HepG2 (cell line): ENCODE measurements around the gene LTB4R. TPM values are rescaled to one million over a fixed set of nuclear protein-coding genes. Genes with fewer than 3 reads are reported as not detected.

Experiments used
- ATAC-seq: fragments of 200-7000 bp; cut with Tn5 transposase; 3 replicates; pipeline ENCODE4 v1.9.1; 2020; ENCODE audit warnings: mild to moderate bottlenecking, moderate library complexity
- BruUV-seq: library from RNA; stranded (reverse); fragments of 400-500 nt; replicated peaks from 2 replicates; lab custom pipeline; 2021; lab: Mats Ljungman, UMichigan
- CTCF ChIA-PET: fragments of 300-600 bp; formaldehyde crosslinking; extraction: SDS; loops from one replicate; lab custom pipeline; 2021; ENCODE audit warnings: low total read pairs, inconsistent platforms, low intra/inter-chr PET ratio; lab: Yijun Ruan, JAX
- POLR2A ChIA-PET: fragments of 350-600 bp; sonication (Branson Sonifier 250); formaldehyde crosslinking; loops from one replicate; lab custom pipeline; 2020; ENCODE audit warnings: antibody characterized with exemption, inconsistent platforms; lab: Yijun Ruan, JAX
- DNase-seq: peaks from one replicate; pipeline ENCODE4 v3.0.0-alpha.2; 2015; ENCODE audit warnings: low spot score
- FAIRE-seq: peaks from 3 replicates; lab custom pipeline; 2011; peaks lifted over from hg19 to GRCh38; lab: Jason Lieb, UNC
- H2AFZ ChIP-seq: one replicate; pipeline ENCODE4 v1.6.1; 2011; ENCODE audit warnings: low read length, inconsistent platforms
- H3K27ac ChIP-seq: fragments of 300-600 bp; 3 replicates; pipeline ENCODE4 v1.8.0; 2011; ENCODE audit warnings: mixed run types, mild to moderate bottlenecking, mixed read lengths, low read length, inconsistent platforms; ENCODE audit not compliant: insufficient read depth; ENCODE audit errors: extremely low read length
- H3K27me3 ChIP-seq, 2 experiments: fragments of 200-600 bp in 1 of 2; 2 replicates in 1 of 2; 3 replicates in 1 of 2; pipeline versions ENCODE4 v1.6.0 to v1.8.0; 2011; ENCODE audit warnings: low read length in 2 of 2, mild to moderate bottlenecking in 2 of 2, moderate library complexity in 2 of 2, inconsistent platforms in 1 of 2; ENCODE audit not compliant: insufficient read depth in 2 of 2, control insufficient read depth in 1 of 2
- H3K36me3 ChIP-seq, 2 experiments: fragments of 200-600 bp in 1 of 2; replicated peaks in 1 of 2; 2 replicates in 1 of 2; 3 replicates in 1 of 2; pipeline versions ENCODE4 v1.5.1 to v1.8.0; 2011; ENCODE audit warnings: low read length in 2 of 2, inconsistent platforms in 1 of 2; ENCODE audit not compliant: insufficient read depth in 2 of 2, control insufficient read depth in 1 of 2
- H3K4me1 ChIP-seq: 2 replicates; pipeline ENCODE4 v1.5.1; 2012; ENCODE audit warnings: low read length, inconsistent platforms; ENCODE audit not compliant: insufficient read depth
- H3K4me2 ChIP-seq: 2 replicates; pipeline ENCODE4 v1.6.0; 2011; ENCODE audit warnings: low read depth, low read length, inconsistent platforms
- H3K4me3 ChIP-seq, 3 experiments: fragments of 200-600 bp in 1 of 3; sonication (generic), shearing (Covaris generic) in 1 of 3; replicated peaks in 1 of 3; 2 replicates each; pipeline ENCODE4 v1.5.1; 2011 to 2016; ENCODE audit warnings: low read length in 3 of 3, inconsistent platforms in 2 of 3, low read depth in 2 of 3, mild to moderate bottlenecking in 2 of 3, control low read depth in 1 of 3, mixed read lengths in 1 of 3; ENCODE audit not compliant: insufficient read depth in 1 of 3
- H3K79me2 ChIP-seq: one replicate; pipeline ENCODE4 v1.6.1; 2011; ENCODE audit warnings: low read length, inconsistent platforms; ENCODE audit not compliant: insufficient read depth
- H3K9ac ChIP-seq: 2 replicates; pipeline ENCODE4 v1.6.0; 2011; ENCODE audit warnings: mild to moderate bottlenecking, low read depth, low read length, inconsistent platforms; ENCODE audit not compliant: insufficient read depth
- H3K9me3 ChIP-seq: 2 replicates; pipeline ENCODE4 v1.5.1; 2012; ENCODE audit warnings: mild to moderate bottlenecking, low read length
- H4K20me1 ChIP-seq: 2 replicates; pipeline ENCODE4 v1.6.0; 2011; ENCODE audit warnings: inconsistent platforms, mild to moderate bottlenecking, low read length, moderate library complexity; ENCODE audit not compliant: insufficient read depth
- DNMT1 ChIP-seq: sonication (generic); formaldehyde crosslinking; IDR thresholded peaks from 2 replicates; pipeline ENCODE4 v1.5.1; 2020; ENCODE audit warnings: mild to moderate bottlenecking, missing genetic modification reagents
- EED ChIP-seq: sonication (generic); formaldehyde crosslinking; IDR thresholded peaks from 2 replicates; pipeline ENCODE4 v1.5.0; 2020; ENCODE audit warnings: mild to moderate bottlenecking, missing genetic modification reagents
- HDAC2 ChIP-seq: sonication (generic); formaldehyde crosslinking; IDR thresholded peaks from 2 replicates; pipeline ENCODE4 v1.4.0; 2020; ENCODE audit warnings: missing genetic modification reagents
- IRF2 ChIP-seq: IDR thresholded peaks from 2 replicates; pipeline ENCODE4 v1.6.1; 2018; ENCODE audit warnings: missing genetic modification reagents, missing compliant biosample characterization
- MTA1 ChIP-seq: sonication (generic); formaldehyde crosslinking; IDR thresholded peaks from 2 replicates; pipeline ENCODE4 v1.4.0; 2020; ENCODE audit warnings: missing genetic modification reagents, mild to moderate bottlenecking, borderline replicate concordance
- MXD4 ChIP-seq: IDR thresholded peaks from 2 replicates; pipeline ENCODE4 v1.6.1; 2016; ENCODE audit warnings: mild to moderate bottlenecking, missing biosample characterization, missing genetic modification reagents
- POGZ ChIP-seq: sonication (generic); formaldehyde crosslinking; IDR thresholded peaks from 2 replicates; pipeline ENCODE4 v1.4.0; 2020; ENCODE audit warnings: mild to moderate bottlenecking, missing genetic modification reagents
- PREB ChIP-seq: sonication (generic); formaldehyde crosslinking; IDR thresholded peaks from 2 replicates; pipeline ENCODE4 v1.4.0; 2020; ENCODE audit warnings: missing genetic modification reagents
- ZNF160 ChIP-seq: sonication (generic); formaldehyde crosslinking; IDR thresholded peaks from 2 replicates; pipeline ENCODE4 v1.8.0; 2022; ENCODE audit warnings: mild to moderate bottlenecking, inconsistent platforms, missing genetic modification reagents
- ZNF580 ChIP-seq: IDR thresholded peaks from 2 replicates; pipeline ENCODE4 v1.6.1; 2016; ENCODE audit warnings: low read depth, borderline replicate concordance
- WGBS: methylation state at CpG from one replicate; pipeline ENCODE4 v1.1.6; 2017; ENCODE audit warnings: low lambda C conversion rate; 5-methylcytosine and 5-hydroxymethylcytosine counted together
- in situ Hi-C: cut with HindIII; loops from 2 replicates; pipeline ENCODE4 v1.10.0; 2017; ENCODE audit warnings: low pct_unique_long_range_greater_than_20kb; ENCODE audit not compliant: extremely low pct_ligation_motif_present
- intact Hi-C: fragments of 100-400 bp; cut with micrococcal nuclease; formaldehyde crosslinking; loops from one replicate; pipeline ENCODE4 v1.10.0; 2022; ENCODE audit not compliant: unreplicated experiment
- polyA plus RNA-seq, 8 experiments: library from polyadenylated mRNA; depleted of rRNA in 3 of 8; stranded (reverse) in 7 of 8; unstranded in 1 of 8; fragments of >200 nt; fragmentation: Illumina TruSeq in 4 of 8; extraction: Trizol in 4 of 8; gene quantifications; 2 replicates each; pipeline versions ENCODE4 v1.2.1 to v1.2.3, GENCODE V29; 2011 to 2016; ENCODE audit warnings: low read depth in 4 of 8, missing spikeins in 1 of 8, mixed read lengths in 1 of 8; ENCODE audit not compliant: insufficient read depth in 1 of 8
- total RNA-seq, 5 experiments: library from RNA; depleted of rRNA; stranded (reverse); fragments of >200 nt; fragmentation: Illumina TruSeq; extraction: Trizol; gene quantifications; 2 replicates each; pipeline ENCODE4 v1.2.3, GENCODE V29; 2016; ENCODE audit warnings: low read depth in 1 of 5

Gene LTB4R
- total and polyA plus RNA-seq, 2 of the 13 experiments (the other 11 are each of a cell fraction or from before 2014, with no cell fraction given), result 3.2 to 8.2 TPM

- Histone ChIP-seq H3K79me2 (no peaks in the 10 kb centered on the region), H3K4me3 (no peak overlapping the region), H3K4me1 (peaks cover 21% of the 10 kb centered on the region), H3K9ac (no peak overlapping the region), H4K20me1 (no peaks in the 10 kb centered on the region), H3K4me2 (no peak overlapping the region), H3K9me3 (no peaks in the 10 kb centered on the region), H3K27me3 (peaks cover 13 to 64% of the 10 kb centered on the region in 2 experiments; a peak in 4 of 5 replicates), H3K36me3 (no peaks in the 10 kb centered on the region), H2AFZ (no peak overlapping the region), H3K27ac (no peak overlapping the region)
- DNase-seq, result no peak
- CTCF ChIA-PET, result no interaction called here
- 56% methylated on average over 14 of the region's 14 CpGs for WGBS
- ATAC-seq, result peak; percentile 2; the same call in 1 of the 3 replicates
- TF ChIP-seq EED (CRISPR knock-in tag) (peak; percentile 70; the same call in 1 of the 2 replicates), IRF2 (CRISPR knock-in tag) (no peak), ZNF580 (CRISPR knock-in tag) (no peak), POGZ (CRISPR knock-in tag) (no peak), ZNF160 (CRISPR knock-in tag) (no peak), DNMT1 (CRISPR knock-in tag) (0 out of 2 replicates have a peak, but pooled peaks have one; percentile 9), MXD4 (no peak), HDAC2 (CRISPR knock-in tag) (no peak), MTA1 (CRISPR knock-in tag) (peak; percentile 42; the same call in 1 of the 2 replicates), PREB (CRISPR knock-in tag) (no peak)
- no peak for FAIRE-seq
- in situ Hi-C loops, result no loop called here
- POLR2A ChIA-PET, result interaction anchor here (0.7 to 1.4 kb wide), 4 partner anchors 91 to 225 kb away, joined by 3 to 5 read pairs (median 4); partner anchors contain the start of gene KHNYN
- BruUV-seq, result no TSS peak
- intact Hi-C loops, result no loop called here
Measured at GRCh38 chr14:24338843-24339242, 27.5 kb downstream of the LTB4R start.
